ENCODE measurements around the gene MAST4.

Gene MAST4

GRCh38 chr5:66795682-66796081 is 199.5 kb downstream of the MAST4 start:
- DNase-seq (ENCODE audit: low read depth): no peak
- in situ Hi-C loops (cut with HindIII; ENCODE audit: low sequenced_read_pairs): no loop called here
- no peak overlapping the region for H3K4me3 ChIP-seq (ENCODE audit: low read depth, low read length)
- TF ChIP-seq CTCF (IDR thresholded peaks at IDR 0.05; ENCODE audit: low read depth, low read length, missing control alignments): no peak

- in situ Hi-C loops (cut with HindIII; ENCODE audit: low sequenced_read_pairs): no loop called here
- peak; percentile 47 for TF ChIP-seq CTCF (IDR thresholded peaks at IDR 0.05; ENCODE audit: low read depth, low read length, missing control alignments)
- H3K4me3 ChIP-seq (ENCODE audit: low read depth, low read length): no peak overlapping the region
- DNase-seq (ENCODE audit: low read depth): no peak
These were observed 200.4 kb downstream of the MAST4 start for GRCh38 chr5:66796305-66797292.

- no peak for TF ChIP-seq CTCF (IDR thresholded peaks at IDR 0.05; ENCODE audit: low read depth, low read length, missing control alignments)
- DNase-seq (ENCODE audit: low read depth): no peak
- no peak overlapping the region for H3K4me3 ChIP-seq (ENCODE audit: low read depth, low read length)
- in situ Hi-C loops (cut with HindIII; ENCODE audit: low sequenced_read_pairs): no loop called here
These were observed 206.7 kb downstream of the MAST4 start for GRCh38 chr5:66802941-66803340.

GRCh38 chr5:66805514-66806430 is 209.6 kb downstream of the MAST4 start:
- no peak for DNase-seq (ENCODE audit: low read depth)
- in situ Hi-C loops (cut with HindIII; ENCODE audit: low sequenced_read_pairs): no loop called here
- TF ChIP-seq CTCF (IDR thresholded peaks at IDR 0.05; ENCODE audit: low read depth, low read length, missing control alignments): no peak

GRCh38 chr5:66807743-66808142 is 211.6 kb downstream of the MAST4 start:
- peak; percentile 63 for TF ChIP-seq CTCF (IDR thresholded peaks at IDR 0.05; ENCODE audit: low read depth, low read length, missing control alignments)
- H3K4me3 ChIP-seq (ENCODE audit: low read depth, low read length): no peak overlapping the region
- in situ Hi-C loops (cut with HindIII; ENCODE audit: low sequenced_read_pairs): no loop called here
- peak; percentile 38 for DNase-seq (ENCODE audit: low read depth)

More at GRCh38 chr5:66805514-66806430, 209.6 kb downstream of the MAST4 start:
- H3K4me3 ChIP-seq (ENCODE audit: low read depth, low read length): no peak overlapping the region

- in situ Hi-C loops (cut with HindIII; ENCODE audit: low sequenced_read_pairs): no loop called here
- DNase-seq (ENCODE audit: low read depth): no peak
- TF ChIP-seq CTCF (IDR thresholded peaks at IDR 0.05; ENCODE audit: low read depth, low read length, missing control alignments): no peak
- no peak overlapping the region for H3K4me3 ChIP-seq (ENCODE audit: low read depth, low read length)
These were observed 212.5 kb downstream of the MAST4 start for GRCh38 chr5:66808663-66809062.
